ENCODE data around the gene ZNF385B. TPM values are rescaled to one million over a fixed set of nuclear protein-coding genes. Genes with fewer than 3 reads are reported as not detected.

ZNF385B gene
- total RNA-seq, 2 experiments from 2014 or later: 113 to 178 TPM

DNA sequence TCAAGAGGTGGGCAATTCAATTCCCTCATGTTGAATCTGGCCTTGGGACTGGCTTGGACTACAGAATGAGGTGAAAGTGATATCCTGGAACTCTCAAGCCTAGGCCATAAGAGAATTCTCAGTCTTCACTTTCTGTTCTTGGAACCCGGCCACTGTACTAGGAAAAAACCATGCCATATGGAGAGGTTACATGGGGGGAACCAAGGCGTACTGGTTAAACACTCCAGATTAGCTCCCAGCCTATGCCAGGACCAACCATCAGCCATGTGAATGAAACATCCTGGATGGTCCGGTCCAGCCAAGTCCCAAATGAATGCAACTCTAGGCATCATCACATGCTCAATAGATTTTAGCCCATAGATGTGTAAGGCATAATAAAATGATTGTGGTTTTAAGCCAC lies 56.4 kb downstream of the ZNF385B start:
- ChIA-PET CTCF (ENCODE audit: unreplicated experiment) (no interaction called here), POLR2A (interaction anchor here (0.7 kb wide), 1 partner anchor 15 kb away, joined by 3 read pairs; no protein-coding TSS in a partner anchor)
- DNase-seq (ENCODE audit: low spot score): no peak
- TF ChIP-seq CTCF (conservative IDR thresholded peaks at IDR 0.05; ENCODE audit: low read length): no peak
- no peak for TF ChIP-seq EZH2phosphoT487 (IDR thresholded peaks at IDR 0.05; ENCODE audit: borderline replicate concordance, low read depth, low read length)
- intact Hi-C loops (cut with micrococcal nuclease; ENCODE audit: unreplicated experiment): no loop called here
- H2AFZ ChIP-seq (ENCODE audit: low read length): no peak overlapping the region
- H3K9me2 ChIP-seq (ENCODE audit: insufficient read depth, low read length): no peaks in the 10 kb centered on the region
- H3K4me3 ChIP-seq (ENCODE audit: low read depth, low read length, poor library complexity, severe bottlenecking): no peak overlapping the region
- BruUV-seq (replicated peaks): no TSS peak
- peaks cover 15% of the 10 kb centered on the region; the same call in 1 of the 2 replicates for H3K9me3 ChIP-seq (ENCODE audit: low read length)
- H3K27ac ChIP-seq (ENCODE audit: low read depth, low read length, poor library complexity, severe bottlenecking): no peak overlapping the region
- peaks cover 97% of the 10 kb centered on the region for H3K79me2 ChIP-seq (ENCODE audit: insufficient read depth, low read depth, low read length)
- no peak overlapping the region for H3K4me2 ChIP-seq (ENCODE audit: low read length)
- peaks cover 36% of the 10 kb centered on the region for H3K36me3 ChIP-seq (ENCODE audit: insufficient read depth, low read length)
- no peaks in the 10 kb centered on the region for H3K4me1 ChIP-seq (ENCODE audit: insufficient read depth, low read length, poor library complexity, severe bottlenecking)
- 0 out of 2 replicates have a peak, but pooled peaks cover 25% of the 10 kb centered on the region for H4K20me1 ChIP-seq (ENCODE audit: insufficient read depth, low read length)

DNA sequence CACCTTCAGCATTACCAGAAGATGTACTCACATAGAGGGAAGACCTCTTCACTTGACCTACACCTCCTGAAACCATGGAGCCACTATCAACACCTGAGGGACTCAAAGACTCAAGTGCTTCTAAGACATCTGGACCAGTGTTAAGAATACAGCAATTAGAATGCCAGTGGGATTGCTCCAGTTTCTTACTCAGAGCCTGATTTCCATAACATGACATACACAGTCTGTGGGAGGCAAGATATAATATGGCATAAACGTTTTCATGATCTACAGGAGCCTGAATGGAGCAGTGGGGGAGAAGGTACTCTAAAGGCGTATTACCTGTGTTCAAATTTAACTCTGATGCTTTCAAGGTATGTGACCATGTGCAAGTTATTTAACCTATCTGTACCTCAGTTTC lies 57.2 kb downstream of the ZNF385B start:
- no peak overlapping the region for H3K4me2 ChIP-seq (ENCODE audit: low read length)
- H3K4me1 ChIP-seq (ENCODE audit: insufficient read depth, low read length, poor library complexity, severe bottlenecking): no peaks in the 10 kb centered on the region
- no peak overlapping the region for H2AFZ ChIP-seq (ENCODE audit: low read length)
- no TSS peak for BruUV-seq (replicated peaks)
- no peak for DNase-seq (ENCODE audit: low spot score)
- TF ChIP-seq CTCF (conservative IDR thresholded peaks at IDR 0.05; ENCODE audit: low read length) (no peak), EZH2phosphoT487 (IDR thresholded peaks at IDR 0.05; ENCODE audit: borderline replicate concordance, low read depth, low read length) (no peak)
- peaks cover 97% of the 10 kb centered on the region for H3K79me2 ChIP-seq (ENCODE audit: insufficient read depth, low read depth, low read length)
- H3K4me3 ChIP-seq (ENCODE audit: low read depth, low read length, poor library complexity, severe bottlenecking): no peak overlapping the region
- H3K27ac ChIP-seq (ENCODE audit: low read depth, low read length, poor library complexity, severe bottlenecking): no peak overlapping the region
- ChIA-PET CTCF (ENCODE audit: unreplicated experiment) (no interaction called here), POLR2A (no interaction called here)
- H3K36me3 ChIP-seq (ENCODE audit: insufficient read depth, low read length): peaks cover 28% of the 10 kb centered on the region
- intact Hi-C loops (cut with micrococcal nuclease; ENCODE audit: unreplicated experiment): no loop called here
- H3K9me2 ChIP-seq (ENCODE audit: insufficient read depth, low read length): no peaks in the 10 kb centered on the region
- peaks cover 7% of the 10 kb centered on the region; the same call in 1 of the 2 replicates for H3K9me3 ChIP-seq (ENCODE audit: low read length)
- 0 out of 2 replicates have a peak, but pooled peaks cover 25% of the 10 kb centered on the region for H4K20me1 ChIP-seq (ENCODE audit: insufficient read depth, low read length)

DNA sequence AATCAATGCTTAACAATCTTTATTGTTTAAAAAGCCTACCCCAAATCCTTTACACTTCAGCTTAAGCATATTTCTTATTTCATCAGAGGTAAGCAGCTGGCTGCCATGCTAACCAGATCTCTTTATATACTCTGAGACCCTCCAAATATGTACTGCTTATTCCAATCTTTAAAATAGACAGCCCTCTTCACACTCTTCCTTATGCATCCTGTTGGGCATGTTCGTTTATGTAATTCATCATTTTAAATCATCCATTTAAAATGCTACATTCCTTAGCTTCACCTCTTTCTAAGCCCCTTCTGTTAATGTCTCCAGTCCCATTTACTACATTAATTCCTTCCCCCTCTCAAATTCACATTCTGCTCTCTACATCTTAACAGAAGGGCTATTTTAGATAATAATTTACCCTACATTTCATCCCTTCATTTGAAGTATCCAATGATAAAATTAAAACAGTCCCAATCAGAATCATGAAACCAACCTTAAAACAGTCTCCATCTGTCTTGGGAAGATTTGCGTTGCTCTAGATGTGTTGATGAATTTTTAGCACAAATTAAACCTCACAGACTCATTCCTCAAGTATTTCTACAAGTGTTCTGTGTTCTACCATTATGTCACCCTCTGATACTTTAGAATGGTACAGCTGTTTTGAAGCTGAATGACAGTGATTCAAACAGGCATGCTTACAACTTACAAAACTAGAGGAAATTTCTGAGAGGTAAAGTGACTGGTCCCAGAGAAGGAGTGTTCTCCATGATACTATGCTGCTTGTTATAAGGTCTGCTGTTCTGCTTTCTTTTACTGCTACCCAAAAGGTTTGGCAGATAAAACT lies 59.1 kb downstream of the ZNF385B start:
- Histone ChIP-seq H3K9me3 (ENCODE audit: low read length) (no peaks in the 10 kb centered on the region), H3K79me2 (ENCODE audit: insufficient read depth, low read depth, low read length) (peaks cover 100% of the 10 kb centered on the region), H4K20me1 (ENCODE audit: insufficient read depth, low read length) (0 out of 2 replicates have a peak, but pooled peaks cover 19% of the 10 kb centered on the region), H3K36me3 (ENCODE audit: insufficient read depth, low read length) (peaks cover 33% of the 10 kb centered on the region), H3K27ac (ENCODE audit: low read depth, low read length, poor library complexity, severe bottlenecking) (no peak overlapping the region), H3K4me1 (ENCODE audit: insufficient read depth, low read length, poor library complexity, severe bottlenecking) (no peaks in the 10 kb centered on the region), H3K4me3 (ENCODE audit: low read depth, low read length, poor library complexity, severe bottlenecking) (no peak overlapping the region), H3K9me2 (ENCODE audit: insufficient read depth, low read length) (no peaks in the 10 kb centered on the region), H3K4me2 (ENCODE audit: low read length) (no peak overlapping the region), H2AFZ (ENCODE audit: low read length) (no peak overlapping the region)
- CTCF ChIA-PET (ENCODE audit: unreplicated experiment): no interaction called here
- POLR2A ChIA-PET: interaction anchor here (0.6 to 0.9 kb wide), 2 partner anchors 51 to 112 kb away, joined by 3 to 4 read pairs; no protein-coding TSS in a partner anchor
- no peak for DNase-seq (ENCODE audit: low spot score)
- TF ChIP-seq CTCF (conservative IDR thresholded peaks at IDR 0.05; ENCODE audit: low read length): no peak
- no peak for TF ChIP-seq EZH2phosphoT487 (IDR thresholded peaks at IDR 0.05; ENCODE audit: borderline replicate concordance, low read depth, low read length)
- no TSS peak for BruUV-seq (replicated peaks)
- intact Hi-C loops (cut with micrococcal nuclease; ENCODE audit: unreplicated experiment): no loop called here

Data from OCI-LY7 (cell line).